HG02763 (cell line): ENCODE results near the gene IARS1.

Experiments used
- ATAC-seq: cut with Tn5 transposase; IDR thresholded peaks from one replicate; pipeline ENCODE4 v1.9.1; 2021; ENCODE audit warnings: mild to moderate bottlenecking, moderate library complexity; ENCODE audit not compliant: unreplicated experiment

IARS1 gene

GRCh38 chr9:92295827-92296258 is 2.3 kb upstream of the IARS1 start:
- ATAC-seq, result no peak

- no peak for ATAC-seq
These were observed 1.8 kb upstream of the IARS1 start for GRCh38 chr9:92295240-92295790.

- ATAC-seq, result no peak
These were observed 790 bp upstream of the IARS1 start for GRCh38 chr9:92294297-92294676.

GRCh38 chr9:92293075-92293354 is 482 bp downstream of the IARS1 start:
- ATAC-seq, result no peak

GRCh38 chr9:92292338-92293074 is 991 bp downstream of the IARS1 start:
- no peak for ATAC-seq

GRCh38 chr9:92291577-92291976 is 1.9 kb downstream of the IARS1 start:
- no peak for ATAC-seq

GRCh38 chr9:92290785-92291429 is 2.6 kb downstream of the IARS1 start:
- ATAC-seq, result no peak

- ATAC-seq, result no peak
These were observed 3.6 kb downstream of the IARS1 start for GRCh38 chr9:92289708-92290390.

- no peak for ATAC-seq
These were observed 14.2 kb downstream of the IARS1 start for GRCh38 chr9:92279302-92279701.

- no peak for ATAC-seq
These were observed 15.4 kb downstream of the IARS1 start for GRCh38 chr9:92278110-92278509.

- no peak for ATAC-seq
These were observed 17.0 kb downstream of the IARS1 start for GRCh38 chr9:92276331-92277032.

GRCh38 chr9:92275541-92275940 is 18.0 kb downstream of the IARS1 start:
- ATAC-seq, result no peak

- no peak for ATAC-seq
These were observed 23.0 kb downstream of the IARS1 start for GRCh38 chr9:92270511-92270910.

- ATAC-seq, result no peak
These were observed 27.0 kb downstream of the IARS1 start for GRCh38 chr9:92266486-92266885.

GRCh38 chr9:92265154-92265553 is 28.3 kb downstream of the IARS1 start:
- ATAC-seq, result no peak

- ATAC-seq, result no peak
These were observed 30.4 kb downstream of the IARS1 start for GRCh38 chr9:92263131-92263530.

GRCh38 chr9:92257327-92257726 is 36.2 kb downstream of the IARS1 start:
- no peak for ATAC-seq

GRCh38 chr9:92254381-92255337 is 38.8 kb downstream of the IARS1 start:
- no peak for ATAC-seq

GRCh38 chr9:92253656-92254055 is 39.8 kb downstream of the IARS1 start:
- no peak for ATAC-seq

GRCh38 chr9:92247981-92248380 is 45.5 kb downstream of the IARS1 start:
- ATAC-seq, result no peak
